ENCODE data around the gene PANK1.

- TF ChIP-seq CTCF (IDR thresholded peaks at IDR 0.05), result no peak
- TF ChIP-seq POLR2A (IDR thresholded peaks at IDR 0.05), result no peak
These were observed 40.9 kb upstream of the PANK1 start for GRCh38 chr10:89685936-89686335.

Measured in uterus (tissue), 2 donors.